GM19395 (cell line): ENCODE measurements around the gene RYR3.

Experiments
- ATAC-seq: cut with Tn5 transposase; IDR thresholded peaks from one replicate; pipeline ENCODE4 v1.9.1; 2021; ENCODE audit warnings: mild to moderate bottlenecking, moderate library complexity; ENCODE audit not compliant: unreplicated experiment

Gene RYR3

GRCh38 chr15:33494306-33494705, 183.5 kb downstream of the RYR3 start:
- ATAC-seq, result no peak

- no peak for ATAC-seq
Measured at GRCh38 chr15:33500432-33501195, 189.8 kb downstream of the RYR3 start.

- no peak for ATAC-seq
Measured at GRCh38 chr15:33503681-33504080, 192.9 kb downstream of the RYR3 start.

- ATAC-seq, result no peak
Measured at GRCh38 chr15:33506781-33507296, 196.1 kb downstream of the RYR3 start.

- ATAC-seq, result no peak
Measured at GRCh38 chr15:33508703-33509102, 197.9 kb downstream of the RYR3 start.

- ATAC-seq, result no peak
Measured at GRCh38 chr15:33515121-33515520, 204.4 kb downstream of the RYR3 start.

GRCh38 chr15:33516563-33516962, 205.8 kb downstream of the RYR3 start:
- ATAC-seq, result no peak

GRCh38 chr15:33517944-33518343, 207.2 kb downstream of the RYR3 start:
- ATAC-seq, result no peak

GRCh38 chr15:33518421-33518820, 207.7 kb downstream of the RYR3 start:
- ATAC-seq, result no peak

GRCh38 chr15:33524274-33524673, 213.5 kb downstream of the RYR3 start:
- no peak for ATAC-seq

- ATAC-seq, result no peak
Measured at GRCh38 chr15:33526532-33526931, 215.8 kb downstream of the RYR3 start.

- ATAC-seq, result no peak
Measured at GRCh38 chr15:33533197-33533596, 222.4 kb downstream of the RYR3 start.

- ATAC-seq, result no peak
Measured at GRCh38 chr15:33534642-33535041, 223.9 kb downstream of the RYR3 start.

- ATAC-seq, result no peak
Measured at GRCh38 chr15:33535135-33535534, 224.4 kb downstream of the RYR3 start.

- ATAC-seq, result no peak
Measured at GRCh38 chr15:33539825-33540573, 229.2 kb downstream of the RYR3 start.

- ATAC-seq, result no peak
Measured at GRCh38 chr15:33543957-33544356, 233.2 kb downstream of the RYR3 start.

- no peak for ATAC-seq
Measured at GRCh38 chr15:33545866-33546265, 235.1 kb downstream of the RYR3 start.

- no peak for ATAC-seq
Measured at GRCh38 chr15:33547876-33548275, 237.1 kb downstream of the RYR3 start.

- ATAC-seq, result no peak
Measured at GRCh38 chr15:33551860-33552259, 241.1 kb downstream of the RYR3 start.

- ATAC-seq, result no peak
Measured at GRCh38 chr15:33553157-33553556, 242.4 kb downstream of the RYR3 start.

GRCh38 chr15:33559207-33559890, 248.6 kb downstream of the RYR3 start:
- no peak for ATAC-seq

GRCh38 chr15:33561407-33561806, 250.6 kb downstream of the RYR3 start:
- no peak for ATAC-seq
